RWPE2 (cell line): Measurements from ENCODE around the gene ASTN2.

Experiments used
- ATAC-seq: fragments of 200-7000 bp; cut with Tn5 transposase; 3 replicates; pipeline ENCODE4 v1.9.1; 2021; ENCODE audit warnings: low read depth
- DNase-seq: peaks from one replicate; pipeline ENCODE4 v3.0.0-alpha.2; 2020; ENCODE audit warnings: low spot score
- H3K27ac ChIP-seq: fragments of 450-650 bp; 2 replicates; pipeline ENCODE4 v1.5.1; 2017; ENCODE audit warnings: mild to moderate bottlenecking; ENCODE audit not compliant: poor library complexity, severe bottlenecking
- H3K27me3 ChIP-seq: fragments of 250-450 bp; sonication (Bioruptor Pico); 2 replicates; pipeline ENCODE4 v1.5.1; 2021; ENCODE audit warnings: mild to moderate bottlenecking, moderate library complexity; ENCODE audit not compliant: insufficient read depth, poor library complexity, severe bottlenecking
- H3K36me3 ChIP-seq: fragments of 250-450 bp; sonication (Bioruptor Pico); 2 replicates; pipeline ENCODE4 v1.5.1; 2020; ENCODE audit warnings: low read depth, mild to moderate bottlenecking, moderate library complexity
- H3K4me1 ChIP-seq: fragments of 250-450 bp; sonication (Bioruptor Pico); 2 replicates; pipeline ENCODE4 v1.5.1; 2021; ENCODE audit warnings: mild to moderate bottlenecking, moderate library complexity; ENCODE audit not compliant: insufficient read depth, poor library complexity, severe bottlenecking
- H3K4me3 ChIP-seq: fragments of 250-450 bp; sonication (Bioruptor Pico); 2 replicates; pipeline ENCODE4 v1.5.1; 2021; ENCODE audit warnings: mild to moderate bottlenecking, moderate library complexity; ENCODE audit not compliant: severe bottlenecking
- H3K9me3 ChIP-seq: fragments of 250-450 bp; sonication (Bioruptor Pico); 2 replicates; pipeline ENCODE4 v1.5.1; 2021; ENCODE audit warnings: mild to moderate bottlenecking, moderate library complexity; ENCODE audit not compliant: severe bottlenecking
- TF ChIP-seq, protein P1 (sequence below): fragments of 450-650 bp; IDR thresholded peaks from one replicate; pipeline ENCODE4 v1.5.1; 2017; ENCODE audit warnings: mild to moderate bottlenecking, moderate library complexity; ENCODE audit not compliant: poor library complexity, severe bottlenecking

Gene ASTN2

DNA sequence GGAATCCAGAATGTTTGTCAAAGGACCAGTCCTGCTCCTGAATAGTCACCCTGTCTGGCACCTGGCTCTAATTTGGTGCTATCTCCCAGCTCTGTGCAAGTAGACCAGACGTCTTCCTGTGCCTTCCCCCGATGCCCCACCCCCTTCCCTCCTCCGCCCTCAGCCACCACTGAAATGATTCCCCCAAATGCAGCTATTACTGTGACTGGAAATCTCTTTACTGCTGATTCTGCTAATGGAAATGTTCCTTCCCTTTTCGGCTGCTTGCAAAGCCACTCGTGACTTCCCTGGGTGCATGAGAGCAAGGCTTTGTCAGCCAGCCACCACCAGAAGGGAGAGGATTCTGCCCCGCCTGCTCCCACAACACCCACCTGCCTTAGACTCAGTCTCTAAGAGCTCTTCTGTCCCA, 11.4 kb downstream of the ASTN2 start:
- H3K27me3 ChIP-seq, result peaks cover 10% of the 10 kb centered on the region
- H3K4me1 ChIP-seq, result no peaks in the 10 kb centered on the region
- TF ChIP-seq, protein P1, sequence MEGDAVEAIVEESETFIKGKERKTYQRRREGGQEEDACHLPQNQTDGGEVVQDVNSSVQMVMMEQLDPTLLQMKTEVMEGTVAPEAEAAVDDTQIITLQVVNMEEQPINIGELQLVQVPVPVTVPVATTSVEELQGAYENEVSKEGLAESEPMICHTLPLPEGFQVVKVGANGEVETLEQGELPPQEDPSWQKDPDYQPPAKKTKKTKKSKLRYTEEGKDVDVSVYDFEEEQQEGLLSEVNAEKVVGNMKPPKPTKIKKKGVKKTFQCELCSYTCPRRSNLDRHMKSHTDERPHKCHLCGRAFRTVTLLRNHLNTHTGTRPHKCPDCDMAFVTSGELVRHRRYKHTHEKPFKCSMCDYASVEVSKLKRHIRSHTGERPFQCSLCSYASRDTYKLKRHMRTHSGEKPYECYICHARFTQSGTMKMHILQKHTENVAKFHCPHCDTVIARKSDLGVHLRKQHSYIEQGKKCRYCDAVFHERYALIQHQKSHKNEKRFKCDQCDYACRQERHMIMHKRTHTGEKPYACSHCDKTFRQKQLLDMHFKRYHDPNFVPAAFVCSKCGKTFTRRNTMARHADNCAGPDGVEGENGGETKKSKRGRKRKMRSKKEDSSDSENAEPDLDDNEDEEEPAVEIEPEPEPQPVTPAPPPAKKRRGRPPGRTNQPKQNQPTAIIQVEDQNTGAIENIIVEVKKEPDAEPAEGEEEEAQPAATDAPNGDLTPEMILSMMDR, result no peak
- no peak overlapping the region for H3K4me3 ChIP-seq
- no peak overlapping the region for H3K27ac ChIP-seq
- ATAC-seq (no peak), DNase-seq (no peak)
- H3K36me3 ChIP-seq, result no peaks in the 10 kb centered on the region
- H3K9me3 ChIP-seq, result no peaks in the 10 kb centered on the region

DNA sequence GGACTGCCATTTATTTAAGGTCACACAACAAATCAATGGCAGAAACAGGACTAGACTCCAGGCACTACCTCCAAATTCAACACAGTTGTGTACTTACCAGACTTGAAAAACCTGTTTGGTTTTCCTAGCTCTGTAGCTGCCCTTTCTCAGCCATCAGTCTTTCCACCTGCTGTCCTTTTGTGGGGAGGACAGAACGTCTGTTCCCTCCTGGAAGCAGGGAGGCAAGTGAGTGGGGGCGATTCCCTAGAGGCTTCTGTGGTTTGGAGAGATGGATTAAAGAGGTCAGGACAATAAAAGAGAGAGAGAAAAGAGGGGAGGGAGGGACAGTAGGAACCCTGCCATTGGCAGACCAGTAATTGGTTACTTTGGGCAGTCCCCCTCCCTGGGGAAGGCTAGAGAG, 14.7 kb downstream of the ASTN2 start:
- ATAC-seq (no peak), DNase-seq (no peak)
- Histone ChIP-seq H3K27me3 (peaks cover 10% of the 10 kb centered on the region), H3K4me1 (no peaks in the 10 kb centered on the region), H3K36me3 (no peaks in the 10 kb centered on the region), H3K4me3 (no peak overlapping the region), H3K9me3 (no peaks in the 10 kb centered on the region), H3K27ac (no peak overlapping the region)
- TF ChIP-seq, protein P1, result no peak

DNA sequence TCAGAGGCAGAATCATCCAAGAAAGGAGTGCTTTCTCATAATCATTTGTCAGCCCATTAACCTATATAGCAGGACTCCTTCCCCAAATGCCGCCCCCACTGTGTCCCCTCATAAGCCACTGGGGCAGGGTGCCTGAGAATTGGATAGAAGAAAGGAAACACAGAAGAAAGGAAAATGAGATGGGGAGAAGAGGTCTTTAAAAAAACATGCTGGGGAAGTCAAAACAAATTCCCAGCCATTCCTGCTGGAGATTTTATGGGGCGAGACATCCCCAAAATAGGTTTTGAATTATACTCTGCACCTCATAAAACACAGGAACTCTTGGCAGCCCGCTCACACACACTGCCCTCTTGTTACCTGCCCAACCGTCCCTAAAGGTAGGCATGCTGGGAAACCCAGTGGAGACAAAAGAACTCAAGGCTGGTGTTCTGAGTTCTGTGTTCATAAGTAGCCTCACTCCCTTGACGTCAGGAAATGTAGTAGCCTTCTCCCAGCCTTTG, 19.7 kb downstream of the ASTN2 start:
- ATAC-seq (no peak), DNase-seq (no peak)
- no peak overlapping the region for H3K27ac ChIP-seq
- H3K4me3 ChIP-seq, result no peak overlapping the region
- TF ChIP-seq, protein P1, result no peak
- no peaks in the 10 kb centered on the region for H3K36me3 ChIP-seq
- no peaks in the 10 kb centered on the region for H3K9me3 ChIP-seq
- no peaks in the 10 kb centered on the region for H3K4me1 ChIP-seq
- H3K27me3 ChIP-seq, result peaks cover 4% of the 10 kb centered on the region

DNA sequence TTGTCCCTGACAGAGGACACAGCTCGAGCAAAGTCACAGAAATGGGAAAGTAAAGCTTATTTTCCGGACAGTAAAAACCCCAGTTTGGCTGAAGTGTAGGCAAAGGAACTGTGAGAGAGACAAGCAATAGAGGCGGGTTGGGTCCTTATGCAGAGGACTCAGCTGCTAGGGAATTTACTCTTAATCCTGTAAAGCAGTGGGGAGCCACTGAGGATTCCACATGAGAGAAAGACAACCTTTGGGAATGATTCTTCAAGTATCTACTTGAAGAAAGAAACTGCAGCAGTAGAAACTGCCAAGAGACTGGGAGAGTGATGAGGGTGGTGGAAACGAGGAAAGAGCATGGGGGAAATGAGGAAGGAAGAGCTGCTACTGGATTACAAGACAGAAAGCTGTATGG, 20.2 kb downstream of the ASTN2 start:
- H3K4me1 ChIP-seq, result no peaks in the 10 kb centered on the region
- H3K27ac ChIP-seq, result no peak overlapping the region
- no peaks in the 10 kb centered on the region for H3K36me3 ChIP-seq
- no peaks in the 10 kb centered on the region for H3K9me3 ChIP-seq
- H3K4me3 ChIP-seq, result no peak overlapping the region
- no peaks in the 10 kb centered on the region for H3K27me3 ChIP-seq
- no peak for ATAC-seq
- TF ChIP-seq, protein P1, result no peak
- no peak for DNase-seq

DNA sequence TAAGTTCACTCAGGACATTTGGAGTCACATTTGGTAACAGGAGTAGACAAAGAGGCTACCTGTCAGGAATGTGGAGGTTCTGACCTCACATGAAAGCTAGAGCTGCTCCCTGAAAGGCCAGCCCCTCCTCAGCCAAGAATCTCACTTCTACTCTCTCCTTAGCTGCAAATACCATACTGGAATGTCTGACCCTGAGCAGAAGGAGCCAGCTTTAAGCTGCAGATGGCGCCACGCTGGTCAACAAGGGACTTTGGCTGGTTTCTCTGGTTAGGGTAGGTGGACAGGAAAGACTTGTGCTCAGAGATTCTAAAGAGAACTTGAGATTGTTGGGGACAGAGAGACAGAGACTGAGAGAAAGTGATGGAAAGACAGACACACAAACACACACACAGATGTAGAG, 21.9 kb downstream of the ASTN2 start:
- H3K36me3 ChIP-seq, result no peaks in the 10 kb centered on the region
- TF ChIP-seq, protein P1, result no peak
- no peaks in the 10 kb centered on the region for H3K4me1 ChIP-seq
- H3K27me3 ChIP-seq, result no peaks in the 10 kb centered on the region
- no peaks in the 10 kb centered on the region for H3K9me3 ChIP-seq
- H3K4me3 ChIP-seq, result no peak overlapping the region
- ATAC-seq (no peak), DNase-seq (no peak)
- H3K27ac ChIP-seq, result no peak overlapping the region
